Natural killer cell (primary cell): ENCODE data around the gene BANF2. TPM values are rescaled to one million over a fixed set of nuclear protein-coding genes. Genes with fewer than 3 reads are reported as not detected.
A peak's percentile ranks its signal among the peaks of the same experiment; 100 is the strongest.

Experiments
- ATAC-seq, 3 donors: fragments of 150-1000 bp in 2 of 3; fragments of 200-7000 bp in 1 of 3; cut with Tn5 transposase; 1 replicate in 1 of 3; 2 replicates in 2 of 3; pipeline ENCODE4 v1.10.0; 2021; ENCODE audit warnings: mild to moderate bottlenecking in 2 of 3, moderate library complexity in 2 of 3
- DNase-seq, 2 donors: peaks; one replicate each; pipeline versions ENCODE4 v3.0.0 to v3.0.0-alpha.2; 2013 to 2021; ENCODE audit warnings: mixed read lengths in 1 of 2
- H3K27ac ChIP-seq: one replicate; pipeline ENCODE4 v1.5.1; 2013; ENCODE audit warnings: mild to moderate bottlenecking, low read length
- H3K27me3 ChIP-seq: one replicate; pipeline ENCODE4 v1.6.1; 2013; ENCODE audit warnings: low read length; ENCODE audit not compliant: control insufficient read depth, insufficient read depth
- H3K36me3 ChIP-seq: one replicate; pipeline ENCODE4 v1.6.1; 2013; ENCODE audit warnings: low read length; ENCODE audit not compliant: control insufficient read depth, insufficient read depth
- H3K4me1 ChIP-seq: one replicate; pipeline ENCODE4 v1.6.1; 2013; ENCODE audit warnings: low read length; ENCODE audit not compliant: control insufficient read depth, insufficient read depth
- H3K4me3 ChIP-seq: one replicate; pipeline ENCODE4 v1.5.1; 2013; ENCODE audit warnings: low read length
- H3K9me3 ChIP-seq: one replicate; pipeline ENCODE4 v1.6.1; 2013; ENCODE audit warnings: low read length; ENCODE audit not compliant: control insufficient read depth, insufficient read depth
- H3K27ac Mint-ChIP-seq, 2 donors: one replicate each; pipeline ENCODE4 v1.8.0; 2022; ENCODE audit warnings: mild to moderate bottlenecking in 2 of 2, mixed read lengths in 2 of 2, moderate library complexity in 1 of 2
- H3K27me3 Mint-ChIP-seq, 2 donors: one replicate each; pipeline ENCODE4 v1.8.0; 2022; ENCODE audit warnings: low read depth in 2 of 2, mixed read lengths in 2 of 2
- H3K36me3 Mint-ChIP-seq: one replicate; pipeline ENCODE4 v1.8.0; 2022; ENCODE audit warnings: mixed read lengths
- H3K4me1 Mint-ChIP-seq, 2 donors: one replicate each; pipeline ENCODE4 v1.8.0; 2022; ENCODE audit warnings: mixed read lengths in 2 of 2
- H3K4me3 Mint-ChIP-seq: one replicate; pipeline ENCODE4 v1.8.0; 2022; ENCODE audit warnings: mild to moderate bottlenecking, moderate library complexity, mixed read lengths
- H3K9me3 Mint-ChIP-seq, 2 donors: one replicate each; pipeline ENCODE4 v1.8.0; 2022; ENCODE audit warnings: mixed read lengths in 2 of 2
- WGBS: methylation state at CpG from one replicate; pipeline ENCODE4 v1.1.7; 2013; ENCODE audit warnings: missing lambda C conversion rate; ENCODE audit not compliant: insufficient coverage; 5-methylcytosine and 5-hydroxymethylcytosine counted together
- intact Hi-C: fragments of 100-400 bp; cut with micrococcal nuclease; formaldehyde crosslinking; loops from one replicate; pipeline ENCODE4 v1.14.2; 2022
- total RNA-seq, 4 donors: library from RNA; stranded (reverse); fragments of 120-200 nt in 1 of 4; gene quantifications; one replicate each; pipeline versions ENCODE4 v1.2.3 to v1.2.4, GENCODE V29; 2013 to 2022
- TF ChIP-seq, protein P1 (sequence below): fragments of 200-600 bp; IDR thresholded peaks from one replicate; pipeline ENCODE4 v1.8.0; 2022; ENCODE audit warnings: antibody characterized with exemption

BANF2 gene
- total RNA-seq, 3 donors from 2014 or later (not counting 1 experiment from before 2014, with no cell fraction given) = not detected

DNA sequence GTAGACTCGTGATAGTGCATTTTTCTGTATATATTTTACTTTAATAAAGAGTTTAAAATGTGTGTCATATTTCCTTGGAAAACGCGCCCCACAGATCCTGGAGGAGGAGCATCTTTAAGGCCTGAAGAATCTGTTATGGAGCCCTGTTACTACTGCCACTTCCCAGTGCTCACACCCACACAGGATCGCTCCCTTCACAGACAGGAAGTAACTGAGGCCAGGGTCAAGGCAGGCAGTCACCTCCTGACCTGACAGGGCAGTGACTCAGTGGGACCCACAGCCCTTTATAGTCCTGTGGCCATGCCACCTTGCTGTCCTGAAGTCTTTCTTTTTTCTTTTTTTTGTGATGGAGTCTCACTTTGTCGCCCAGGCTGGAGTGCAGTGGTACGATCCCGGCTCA is 26.7 kb upstream of the BANF2 start:
- no peaks in the 10 kb centered on the region for H3K27me3 Mint-ChIP-seq
- H3K27me3 ChIP-seq = no peaks in the 10 kb centered on the region
- no peak overlapping the region for H3K4me3 Mint-ChIP-seq
- 99% methylated on average over 6 of the region's 7 CpGs for whole genome bisulfite sequencing
- DNase-seq (no peak), ATAC-seq (no peak)
- H3K27ac Mint-ChIP-seq = no peak overlapping the region
- intact Hi-C loops = no loop called here
- H3K36me3 ChIP-seq = peaks cover 11% of the 10 kb centered on the region
- no peak overlapping the region for H3K4me3 ChIP-seq
- peaks cover 51% of the 10 kb centered on the region in 2 donors for H3K4me1 Mint-ChIP-seq
- H3K4me1 ChIP-seq = peaks cover 9% of the 10 kb centered on the region
- H3K9me3 ChIP-seq = no peaks in the 10 kb centered on the region
- no peaks in the 10 kb centered on the region for H3K9me3 Mint-ChIP-seq
- no peak overlapping the region for H3K27ac ChIP-seq
- H3K36me3 Mint-ChIP-seq = no peaks in the 10 kb centered on the region
- TF ChIP-seq, protein P1, sequence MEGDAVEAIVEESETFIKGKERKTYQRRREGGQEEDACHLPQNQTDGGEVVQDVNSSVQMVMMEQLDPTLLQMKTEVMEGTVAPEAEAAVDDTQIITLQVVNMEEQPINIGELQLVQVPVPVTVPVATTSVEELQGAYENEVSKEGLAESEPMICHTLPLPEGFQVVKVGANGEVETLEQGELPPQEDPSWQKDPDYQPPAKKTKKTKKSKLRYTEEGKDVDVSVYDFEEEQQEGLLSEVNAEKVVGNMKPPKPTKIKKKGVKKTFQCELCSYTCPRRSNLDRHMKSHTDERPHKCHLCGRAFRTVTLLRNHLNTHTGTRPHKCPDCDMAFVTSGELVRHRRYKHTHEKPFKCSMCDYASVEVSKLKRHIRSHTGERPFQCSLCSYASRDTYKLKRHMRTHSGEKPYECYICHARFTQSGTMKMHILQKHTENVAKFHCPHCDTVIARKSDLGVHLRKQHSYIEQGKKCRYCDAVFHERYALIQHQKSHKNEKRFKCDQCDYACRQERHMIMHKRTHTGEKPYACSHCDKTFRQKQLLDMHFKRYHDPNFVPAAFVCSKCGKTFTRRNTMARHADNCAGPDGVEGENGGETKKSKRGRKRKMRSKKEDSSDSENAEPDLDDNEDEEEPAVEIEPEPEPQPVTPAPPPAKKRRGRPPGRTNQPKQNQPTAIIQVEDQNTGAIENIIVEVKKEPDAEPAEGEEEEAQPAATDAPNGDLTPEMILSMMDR = no peak

DNA sequence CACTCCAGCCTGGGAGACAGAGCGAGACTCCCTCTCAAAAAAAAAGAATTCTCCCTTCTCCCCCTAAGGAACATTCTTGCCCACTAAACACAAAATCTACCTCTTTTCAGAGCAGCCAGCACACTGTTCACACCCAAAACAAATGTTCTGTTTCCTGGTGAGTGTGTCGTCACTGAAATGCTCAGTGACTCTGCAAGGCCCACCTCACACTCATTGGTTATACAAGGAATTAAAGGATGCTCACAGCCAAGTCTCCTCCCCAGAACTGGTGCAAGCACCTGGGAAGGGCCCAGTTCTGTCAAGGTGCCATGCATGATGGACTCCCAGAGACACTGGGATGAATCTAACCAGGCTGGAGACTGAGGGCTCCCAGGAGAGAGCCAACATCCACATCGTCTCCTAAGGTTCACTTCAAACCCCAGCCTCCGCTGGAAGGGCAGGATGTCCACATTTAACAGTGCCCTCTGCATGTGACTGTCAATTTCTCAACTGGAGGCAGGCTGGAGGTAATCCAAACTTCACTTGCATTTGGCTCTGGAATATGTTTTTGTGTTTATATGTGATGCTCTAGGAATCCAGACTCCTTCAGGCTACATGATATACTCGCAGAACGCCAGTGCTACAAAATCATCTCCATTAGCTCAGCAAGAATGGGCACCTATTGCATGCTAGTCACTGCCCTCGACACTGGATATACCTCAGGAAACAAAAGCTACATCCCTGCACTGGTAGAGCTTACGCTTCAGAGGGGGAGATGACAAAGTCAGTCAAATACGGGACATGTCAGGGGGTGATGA is 24.8 kb upstream of the BANF2 start:
- intact Hi-C loops = no loop called here
- no peak overlapping the region for H3K27ac ChIP-seq
- H3K27ac Mint-ChIP-seq = peak overlapping the region in 1 of 2 donors; percentile 58

DNA sequence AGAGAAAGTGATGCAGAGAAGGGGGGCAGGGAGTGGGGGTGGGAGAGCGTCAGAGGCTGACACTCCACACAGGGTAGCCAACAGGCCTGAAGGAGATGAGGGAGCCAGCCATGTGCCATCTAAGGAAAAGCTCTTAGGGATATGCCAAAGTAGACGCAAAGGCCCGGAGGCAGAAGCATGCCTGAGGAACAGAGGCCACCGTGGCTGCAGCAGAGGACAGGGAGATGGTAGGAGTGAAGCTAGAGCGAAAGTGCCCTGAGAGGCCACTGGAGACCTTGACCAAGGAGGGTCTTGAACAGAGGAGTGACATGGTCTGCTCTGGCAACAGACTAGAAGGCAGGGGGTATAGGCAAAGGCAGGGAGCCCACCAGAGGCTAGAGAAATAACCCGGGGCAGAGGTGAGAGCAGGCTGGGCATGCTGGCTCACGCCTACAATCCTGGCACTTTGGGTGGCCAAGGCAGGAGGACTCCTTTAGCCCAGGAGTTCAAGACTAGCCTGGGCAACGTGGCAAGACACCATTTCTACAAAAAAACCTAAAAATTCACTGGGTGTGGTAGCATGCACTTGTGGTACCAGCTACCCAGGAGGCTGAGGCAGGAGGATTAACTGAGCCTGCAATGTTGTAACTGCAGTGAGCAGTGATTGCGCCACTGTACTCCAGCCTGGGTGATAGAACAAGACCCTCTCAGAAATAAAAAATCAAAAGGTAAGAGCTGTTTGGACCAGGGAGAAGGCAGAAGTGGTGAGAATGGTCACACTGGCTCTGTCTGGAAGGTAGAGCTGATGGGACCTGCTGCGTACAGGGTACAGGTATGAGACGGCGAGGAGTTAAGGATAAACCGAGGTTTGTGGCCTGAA is 24.0 kb upstream of the BANF2 start:
- no peak overlapping the region for H3K27ac ChIP-seq
- Mint-ChIP-seq H3K27me3 (no peaks in the 10 kb centered on the region), H3K36me3 (no peaks in the 10 kb centered on the region), H3K9me3 (no peaks in the 10 kb centered on the region), H3K27ac (peak overlapping the region in 1 of 2 donors; percentile 58), H3K4me1 (peaks cover 53 to 66% of the 10 kb centered on the region in 2 donors), H3K4me3 (no peak overlapping the region)
- H3K27me3 ChIP-seq = no peaks in the 10 kb centered on the region
- peaks cover 11% of the 10 kb centered on the region for H3K36me3 ChIP-seq
- intact Hi-C loops = no loop called here
- ATAC-seq (no peak), DNase-seq (no peak)
- TF ChIP-seq, protein P1 = no peak
- peaks cover 21% of the 10 kb centered on the region for H3K4me1 ChIP-seq
- 95% methylated on average over 13 of the region's 13 CpGs for WGBS
- no peak overlapping the region for H3K4me3 ChIP-seq
- no peaks in the 10 kb centered on the region for H3K9me3 ChIP-seq

More for the DNA sequence above, 24.8 kb upstream of the BANF2 start:
- no peak for ATAC-seq
- no peaks in the 10 kb centered on the region for H3K27me3 ChIP-seq
- peaks cover 13% of the 10 kb centered on the region for H3K4me1 ChIP-seq
- Mint-ChIP-seq H3K4me1 (peaks cover 54 to 61% of the 10 kb centered on the region in 2 donors), H3K36me3 (no peaks in the 10 kb centered on the region), H3K4me3 (no peak overlapping the region), H3K9me3 (no peaks in the 10 kb centered on the region), H3K27me3 (no peaks in the 10 kb centered on the region)
- H3K9me3 ChIP-seq = no peaks in the 10 kb centered on the region
- TF ChIP-seq, protein P1 = no peak
- H3K36me3 ChIP-seq = peaks cover 11% of the 10 kb centered on the region
- H3K4me3 ChIP-seq = no peak overlapping the region
- WGBS = 90% methylated on average over 9 of the region's 9 CpGs
- DNase-seq = no peak
